ENCODE measurements around the gene ACY1. TPM values are rescaled to one million over a fixed set of nuclear protein-coding genes. Genes with fewer than 3 reads are reported as not detected.

Gene ACY1
- total RNA-seq, 2 experiments from 2014 or later: 15.8 to 17.1 TPM

GRCh38 chr3:51954105-51954504, 29.2 kb upstream of the ACY1 start:
- H3K4me3 Mint-ChIP-seq: no peak overlapping the region
- H3K9me3 Mint-ChIP-seq: no peaks in the 10 kb centered on the region
- no peak overlapping the region for H3K27ac Mint-ChIP-seq
- H3K36me3 Mint-ChIP-seq: peaks cover 2% of the 10 kb centered on the region
- H3K27me3 Mint-ChIP-seq: peaks cover 40% of the 10 kb centered on the region
- ATAC-seq (ENCODE audit: low read depth) (no peak), DNase-seq (no peak)
- peaks cover 3% of the 10 kb centered on the region for H3K4me1 Mint-ChIP-seq
- POLR2A ChIA-PET: interaction anchor here (1.9 kb wide), 1 partner anchor 13 kb away, joined by 6 read pairs; the partner anchor contains the start of gene RRP9

GRCh38 chr3:51954713-51955112, 28.6 kb upstream of the ACY1 start:
- POLR2A ChIA-PET: interaction anchor here (1.9 kb wide), 1 partner anchor 13 kb away, joined by 6 read pairs; the partner anchor contains the start of gene RRP9
- no peak overlapping the region for H3K27ac Mint-ChIP-seq
- no peak overlapping the region for H3K4me3 Mint-ChIP-seq
- ATAC-seq (ENCODE audit: low read depth) (no peak), DNase-seq (no peak)
- peaks cover 3% of the 10 kb centered on the region for H3K4me1 Mint-ChIP-seq
- H3K36me3 Mint-ChIP-seq: peaks cover 2% of the 10 kb centered on the region
- H3K27me3 Mint-ChIP-seq: peaks cover 40% of the 10 kb centered on the region
- H3K9me3 Mint-ChIP-seq: no peaks in the 10 kb centered on the region

GRCh38 chr3:51955175-51955892, 28.0 kb upstream of the ACY1 start, which contains the start of gene GPR62:
Gene GPR62, plus strand, starts transcription at chr3:51955381. Its CDS starts 272 bp downstream, at chr3:51955653.
- Mint-ChIP-seq H3K27ac (no peak within 1 kb of the TSS), H3K9me3 (no peaks in the 10 kb centered on the region), H3K4me1 (peaks cover 3% of the 10 kb centered on the region), H3K36me3 (peaks cover 2% of the 10 kb centered on the region), H3K27me3 (peaks cover 40% of the 10 kb centered on the region), H3K4me3 (no peak within 1 kb of the TSS)
- POLR2A ChIA-PET: no interaction called here
- no peak for ATAC-seq (ENCODE audit: low read depth)
- DNase-seq: no peak

- Mint-ChIP-seq H3K9me3 (no peaks in the 10 kb centered on the region), H3K4me3 (peak overlapping the region; percentile 19), H3K4me1 (peaks cover 3% of the 10 kb centered on the region), H3K27me3 (peaks cover 41% of the 10 kb centered on the region), H3K36me3 (peaks cover 2% of the 10 kb centered on the region), H3K27ac (no peak overlapping the region)
- POLR2A ChIA-PET: interaction anchor here (1.6 kb wide), 1 partner anchor 13 kb away, joined by 8 read pairs; no protein-coding TSS in a partner anchor
- DNase-seq (peak; percentile 60), ATAC-seq (ENCODE audit: low read depth) (peak; percentile 59)
Measured at GRCh38 chr3:51955893-51956770, 27.2 kb upstream of the ACY1 start.

GRCh38 chr3:51957520-51958205, 25.7 kb upstream of the ACY1 start:
- POLR2A ChIA-PET: interaction anchor here (1.6 kb wide), 1 partner anchor 15 kb away, joined by 8 read pairs; no protein-coding TSS in a partner anchor
- Mint-ChIP-seq H3K4me3 (no peak overlapping the region), H3K4me1 (peaks cover 3% of the 10 kb centered on the region), H3K27ac (no peak overlapping the region), H3K9me3 (no peaks in the 10 kb centered on the region), H3K27me3 (peaks cover 43% of the 10 kb centered on the region), H3K36me3 (peaks cover 2% of the 10 kb centered on the region)
- ATAC-seq (ENCODE audit: low read depth) (no peak), DNase-seq (no peak)

- DNase-seq (no peak), ATAC-seq (ENCODE audit: low read depth) (no peak)
- Mint-ChIP-seq H3K9me3 (no peaks in the 10 kb centered on the region), H3K36me3 (peaks cover 2% of the 10 kb centered on the region), H3K4me1 (peaks cover 2% of the 10 kb centered on the region), H3K27me3 (peaks cover 34% of the 10 kb centered on the region), H3K4me3 (no peak overlapping the region), H3K27ac (no peak overlapping the region)
- POLR2A ChIA-PET: interaction anchor here (0.6 kb wide), 1 partner anchor 21 kb away, joined by 3 read pairs; no protein-coding TSS in a partner anchor
Measured at GRCh38 chr3:51958603-51959521, 24.5 kb upstream of the ACY1 start.

GRCh38 chr3:51959651-51960050, 23.7 kb upstream of the ACY1 start:
- no peak overlapping the region for H3K27ac Mint-ChIP-seq
- peaks cover 2% of the 10 kb centered on the region for H3K36me3 Mint-ChIP-seq
- POLR2A ChIA-PET: interaction anchor here (0.6 kb wide), 1 partner anchor 20 kb away, joined by 3 read pairs; no protein-coding TSS in a partner anchor
- ATAC-seq (ENCODE audit: low read depth) (no peak), DNase-seq (no peak)
- H3K27me3 Mint-ChIP-seq: peaks cover 26% of the 10 kb centered on the region
- H3K4me1 Mint-ChIP-seq: peaks cover 2% of the 10 kb centered on the region
- H3K9me3 Mint-ChIP-seq: no peaks in the 10 kb centered on the region
- H3K4me3 Mint-ChIP-seq: no peak overlapping the region

- peaks cover 3% of the 10 kb centered on the region for H3K4me1 Mint-ChIP-seq
- ATAC-seq (ENCODE audit: low read depth): no peak
- no peak overlapping the region for H3K4me3 Mint-ChIP-seq
- peaks cover 2% of the 10 kb centered on the region for H3K36me3 Mint-ChIP-seq
- H3K27me3 Mint-ChIP-seq: peaks cover 19% of the 10 kb centered on the region
- POLR2A ChIA-PET: no interaction called here
- H3K27ac Mint-ChIP-seq: no peak overlapping the region
- no peak for DNase-seq
- H3K9me3 Mint-ChIP-seq: no peaks in the 10 kb centered on the region
Measured at GRCh38 chr3:51960386-51960785, 22.9 kb upstream of the ACY1 start.

GRCh38 chr3:51961011-51961410, 22.3 kb upstream of the ACY1 start:
- H3K4me1 Mint-ChIP-seq: peaks cover 4% of the 10 kb centered on the region
- POLR2A ChIA-PET: no interaction called here
- no peak overlapping the region for H3K4me3 Mint-ChIP-seq
- ATAC-seq (ENCODE audit: low read depth) (no peak), DNase-seq (no peak)
- peaks cover 2% of the 10 kb centered on the region for H3K36me3 Mint-ChIP-seq
- no peaks in the 10 kb centered on the region for H3K9me3 Mint-ChIP-seq
- H3K27me3 Mint-ChIP-seq: peaks cover 22% of the 10 kb centered on the region
- no peak overlapping the region for H3K27ac Mint-ChIP-seq

GRCh38 chr3:51961602-51962569, 21.4 kb upstream of the ACY1 start:
- DNase-seq: no peak
- H3K27ac Mint-ChIP-seq: no peak overlapping the region
- POLR2A ChIA-PET: interaction anchor here (1.2 to 1.3 kb wide), 2 partner anchors 12 to 21 kb away, joined by 3 to 4 read pairs; partner anchors contain the start of genes ABHD14B and ACY1
- ATAC-seq (ENCODE audit: low read depth): no peak
- peaks cover 2% of the 10 kb centered on the region for H3K36me3 Mint-ChIP-seq
- H3K9me3 Mint-ChIP-seq: no peaks in the 10 kb centered on the region
- no peak overlapping the region for H3K4me3 Mint-ChIP-seq
- peaks cover 14% of the 10 kb centered on the region for H3K27me3 Mint-ChIP-seq
- peaks cover 6% of the 10 kb centered on the region for H3K4me1 Mint-ChIP-seq

- DNase-seq (no peak), ATAC-seq (ENCODE audit: low read depth) (no peak)
- H3K9me3 Mint-ChIP-seq: no peaks in the 10 kb centered on the region
- H3K4me1 Mint-ChIP-seq: peaks cover 6% of the 10 kb centered on the region
- no peak overlapping the region for H3K27ac Mint-ChIP-seq
- peaks cover 2% of the 10 kb centered on the region for H3K36me3 Mint-ChIP-seq
- H3K4me3 Mint-ChIP-seq: no peak overlapping the region
- peaks cover 13% of the 10 kb centered on the region for H3K27me3 Mint-ChIP-seq
- POLR2A ChIA-PET: interaction anchor here (1.2 to 1.3 kb wide), 2 partner anchors 11 to 20 kb away, joined by 3 to 4 read pairs; partner anchors contain the start of genes ABHD14B and ACY1
Measured at GRCh38 chr3:51962854-51963530, 20.3 kb upstream of the ACY1 start.
